Hepatocyte (in vitro differentiated cells): ENCODE measurements around the gene EDC3. TPM values are rescaled to one million over a fixed set of nuclear protein-coding genes. Genes with fewer than 3 reads are reported as not detected.
"Not testable (repeated sequence)": the region's sequence is repeated elsewhere in the genome, so short reads cannot be mapped to it uniquely, and the experiment has no call there.

Experiments
- DNase-seq: peaks from one replicate; pipeline ENCODE4 v3.0.0-alpha.2; 2016; ENCODE audit warnings: low spot score
- H2AFZ ChIP-seq: fragments of 200-600 bp; sonication (generic); 2 replicates; pipeline ENCODE4 v1.6.0; 2016; ENCODE audit warnings: antibody characterized with exemption, mild to moderate bottlenecking
- H3K27ac ChIP-seq: fragments of 200-600 bp; sonication (generic); 2 replicates; pipeline ENCODE4 v1.5.1; 2016; ENCODE audit warnings: mild to moderate bottlenecking
- H3K27me3 ChIP-seq: fragments of 200-600 bp; sonication (generic); 2 replicates; pipeline ENCODE4 v1.6.1; 2016
- H3K36me3 ChIP-seq: fragments of 200-600 bp; sonication (generic); replicated peaks from 2 replicates; pipeline ENCODE4 v1.5.1; 2016; ENCODE audit warnings: low read depth; ENCODE audit not compliant: insufficient read depth
- H3K4me1 ChIP-seq: fragments of 200-600 bp; sonication (generic); 2 replicates; pipeline ENCODE4 v1.5.1; 2016; ENCODE audit warnings: mild to moderate bottlenecking, moderate library complexity; ENCODE audit not compliant: insufficient read depth
- H3K4me2 ChIP-seq: fragments of 200-600 bp; sonication (generic); 2 replicates; pipeline ENCODE4 v1.6.0; 2016
- H3K4me3 ChIP-seq: fragments of 200-600 bp; sonication (generic); 2 replicates; pipeline ENCODE4 v1.5.1; 2016; ENCODE audit warnings: mild to moderate bottlenecking
- H3K79me2 ChIP-seq: fragments of 200-600 bp; sonication (generic); 2 replicates; pipeline ENCODE4 v1.6.0; 2017; ENCODE audit warnings: mild to moderate bottlenecking
- H3K9me2 ChIP-seq: fragments of 200-600 bp; sonication (generic); replicated peaks from 2 replicates; pipeline ENCODE4 v1.6.0; 2017; ENCODE audit warnings: mild to moderate bottlenecking; ENCODE audit not compliant: insufficient read depth
- H3K9me3 ChIP-seq: fragments of 200-600 bp; sonication (generic); 2 replicates; pipeline ENCODE4 v1.5.1; 2016; ENCODE audit warnings: low read depth, mild to moderate bottlenecking
- H4K20me1 ChIP-seq: fragments of 200-600 bp; sonication (generic); 2 replicates; pipeline ENCODE4 v1.6.0; 2016; ENCODE audit warnings: mild to moderate bottlenecking; ENCODE audit not compliant: insufficient read depth, poor library complexity, severe bottlenecking
- CTCF ChIP-seq: fragments of 200-600 bp; sonication (generic); IDR thresholded peaks from 2 replicates; pipeline ENCODE4 v1.5.1; 2016; ENCODE audit warnings: antibody characterized with exemption, mild to moderate bottlenecking; ENCODE audit not compliant: poor library complexity
- EZH2 ChIP-seq: fragments of 200-600 bp; sonication (generic); IDR thresholded peaks from 2 replicates; pipeline ENCODE4 v1.6.1; 2016; ENCODE audit warnings: antibody characterized with exemption, mild to moderate bottlenecking, borderline replicate concordance
- EZH2phosphoT487 ChIP-seq: fragments of 200-600 bp; sonication (generic); IDR thresholded peaks from one replicate; pipeline ENCODE4 v1.6.1; 2018; ENCODE audit warnings: antibody characterized with exemption, mild to moderate bottlenecking, low read depth, moderate library complexity; ENCODE audit not compliant: unreplicated experiment, severe bottlenecking
- WGBS: methylation state at CpG from one replicate; pipeline ENCODE4 v1.1.6; 2016; ENCODE audit warnings: low lambda C conversion rate; ENCODE audit errors: missing lambda C conversion rate; 5-methylcytosine and 5-hydroxymethylcytosine counted together
- polyA plus RNA-seq: library from polyadenylated mRNA; unstranded; fragments of >200 nt; fragmentation: Nextera tagmentation; extraction: Ambion mirVana; gene quantifications from 2 replicates; pipeline ENCODE4 v1.2.1, GENCODE V29; 2016
- total RNA-seq: library from RNA; depleted of rRNA; stranded (reverse); fragments of >200 nt; gene quantifications from 2 replicates; pipeline ENCODE4 v1.2.3, GENCODE V29; 2014

The EDC3 gene
- total and polyA plus RNA-seq, 2 experiments from 2014 or later, result 11.5 to 31.4 TPM

GRCh38 chr15:74664028-74664616, 31.7 kb downstream of the EDC3 start:
- WGBS, result 61% methylated on average over 2 of the region's 2 CpGs
- peaks cover 6% of the 10 kb centered on the region for H4K20me1 ChIP-seq

GRCh38 chr15:74663303-74664027, 32.4 kb downstream of the EDC3 start:
- Histone ChIP-seq H3K36me3 (no peaks in the 10 kb centered on the region), H3K27me3 (no peaks in the 10 kb centered on the region), H4K20me1 (peaks cover 6% of the 10 kb centered on the region), H3K4me3 (no peak overlapping the region), H3K9me2 (no peaks in the 10 kb centered on the region), H3K9me3 (no peaks in the 10 kb centered on the region), H2AFZ (no peak overlapping the region), H3K79me2 (peaks cover 74% of the 10 kb centered on the region), H3K27ac (peak overlapping the region; percentile 87), H3K4me1 (peaks cover 23% of the 10 kb centered on the region), H3K4me2 (no peak overlapping the region)
- no peak for DNase-seq
- 91% methylated on average over 8 of the region's 8 CpGs for WGBS
- no peak for TF ChIP-seq EZH2
- TF ChIP-seq CTCF, result no peak
- TF ChIP-seq EZH2phosphoT487, result no peak

More at GRCh38 chr15:74664028-74664616, 31.7 kb downstream of the EDC3 start:
- peak overlapping the region; percentile 87 for H3K27ac ChIP-seq
- peaks cover 72% of the 10 kb centered on the region for H3K79me2 ChIP-seq
- H3K36me3 ChIP-seq, result no peaks in the 10 kb centered on the region
- H2AFZ ChIP-seq, result no peak overlapping the region
- H3K9me3 ChIP-seq, result no peaks in the 10 kb centered on the region
- no peaks in the 10 kb centered on the region for H3K9me2 ChIP-seq
- peak overlapping the region; percentile 3 for H3K4me2 ChIP-seq
- H3K27me3 ChIP-seq, result no peaks in the 10 kb centered on the region
- no peak overlapping the region for H3K4me3 ChIP-seq
- no peak for TF ChIP-seq EZH2
- TF ChIP-seq CTCF, result no peak
- TF ChIP-seq EZH2phosphoT487, result no peak
- DNase-seq, result peak; percentile 63
- peaks cover 23% of the 10 kb centered on the region for H3K4me1 ChIP-seq

- DNase-seq, result no peak
- peak overlapping the region; percentile 87 for H3K27ac ChIP-seq
- peaks cover 75% of the 10 kb centered on the region for H3K79me2 ChIP-seq
- no peaks in the 10 kb centered on the region for H3K27me3 ChIP-seq
- WGBS, result 98% methylated on average over 4 of the region's 4 CpGs
- no peaks in the 10 kb centered on the region for H3K9me3 ChIP-seq
- peaks cover 23% of the 10 kb centered on the region for H3K4me1 ChIP-seq
- H3K9me2 ChIP-seq, result no peaks in the 10 kb centered on the region
- H3K4me3 ChIP-seq, result no peak overlapping the region
- H4K20me1 ChIP-seq, result peaks cover 13% of the 10 kb centered on the region
- no peak overlapping the region for H3K4me2 ChIP-seq
- H3K36me3 ChIP-seq, result no peaks in the 10 kb centered on the region
- H2AFZ ChIP-seq, result no peak overlapping the region
- TF ChIP-seq EZH2 (no peak), EZH2phosphoT487 (no peak), CTCF (no peak)
These were observed 33.6 kb downstream of the EDC3 start for GRCh38 chr15:74662064-74662860.

- H3K79me2 ChIP-seq, result peaks cover 78% of the 10 kb centered on the region
- peaks cover 13% of the 10 kb centered on the region for H4K20me1 ChIP-seq
- not testable (repeated sequence) for H3K4me2 ChIP-seq, H2AFZ ChIP-seq, H3K27me3 ChIP-seq, H3K4me3 ChIP-seq, H3K9me3 ChIP-seq, DNase-seq, H3K36me3 ChIP-seq, H3K27ac ChIP-seq, H3K9me2 ChIP-seq
- 91% methylated on average over 8 of the region's 8 CpGs for WGBS
- H3K4me1 ChIP-seq, result peaks cover 23% of the 10 kb centered on the region
These were observed 34.5 kb downstream of the EDC3 start for GRCh38 chr15:74661280-74661679.
